Astrocyte of the spinal cord (primary cell): Measurements from ENCODE around the gene MARCHF9.

Experiments
- DNase-seq: peaks from one replicate; pipeline ENCODE4 v3.0.0; 2011; ENCODE audit warnings: low read depth, low spot score
- H3K4me3 ChIP-seq: 2 replicates; pipeline ENCODE4 v1.5.1; 2011; ENCODE audit warnings: low read depth, mild to moderate bottlenecking, low read length, moderate library complexity
- CTCF ChIP-seq: IDR thresholded peaks from 2 replicates; pipeline ENCODE4 v1.5.1; 2012; ENCODE audit warnings: low read depth, mild to moderate bottlenecking, low read length, inconsistent platforms
- in situ Hi-C: cut with HindIII; loops from 2 replicates; pipeline ENCODE4 v1.10.0; 2017; ENCODE audit warnings: low sequenced_read_pairs

MARCHF9 gene

GRCh38 chr12:57751432-57751787 lies 3.5 kb upstream of the MARCHF9 start:
- peak overlapping the region; percentile 94 for H3K4me3 ChIP-seq
- in situ Hi-C loops, result no loop called here
- TF ChIP-seq CTCF, result no peak
- DNase-seq, result no peak

GRCh38 chr12:57751788-57752667 lies 2.9 kb upstream of the MARCHF9 start, which contains the start of gene CDK4:
Gene CDK4, minus strand, starts transcription at chr12:57752310. Its CDS starts 593 bp downstream, at chr12:57751717.
- TF ChIP-seq CTCF, result no peak
- DNase-seq, result peak; percentile 100
- peak within 1 kb of the TSS; percentile 94 for H3K4me3 ChIP-seq
- in situ Hi-C loops, result no loop called here

- no peak for DNase-seq
- in situ Hi-C loops, result no loop called here
- peak overlapping the region; percentile 23 for H3K4me3 ChIP-seq
- no peak for TF ChIP-seq CTCF
Measured at GRCh38 chr12:57752668-57753000, 2.3 kb upstream of the MARCHF9 start.

GRCh38 chr12:57753756-57754337 lies 1.1 kb upstream of the MARCHF9 start:
- DNase-seq, result no peak
- H3K4me3 ChIP-seq, result no peak overlapping the region
- no peak for TF ChIP-seq CTCF
- in situ Hi-C loops, result no loop called here

- in situ Hi-C loops, result no loop called here
- no peak for TF ChIP-seq CTCF
- H3K4me3 ChIP-seq, result peak overlapping the region; percentile 46
- no peak for DNase-seq
Measured at GRCh38 chr12:57755194-57755453, 221 bp downstream of the MARCHF9 start.

- DNase-seq, result no peak
- in situ Hi-C loops, result no loop called here
- no peak for TF ChIP-seq CTCF
- H3K4me3 ChIP-seq, result peak overlapping the region; percentile 46
Measured at GRCh38 chr12:57755454-57756372, 810 bp downstream of the MARCHF9 start.
